ENCODE data around the gene PHF2. TPM values are rescaled to one million over a fixed set of nuclear protein-coding genes. Genes with fewer than 3 reads are reported as not detected.

Gene PHF2
- total and polyA plus RNA-seq, 2 of the 8 experiments (the other 6 are each of a cell fraction or from before 2014, with no cell fraction given) = 3.4 to 9.4 TPM

- Histone ChIP-seq H4K20me1 (replicated peaks in 1 of 2; ENCODE audit: control insufficient read depth in 1 of 2, insufficient read depth in 2 of 2, low read length in 2 of 2) (no peaks in the 10 kb centered on the region), H2BK12ac (ENCODE audit: low read depth, low read length) (0 out of 2 replicates have a peak overlapping the region, but pooled peaks have one; percentile 17), H3K79me1 (ENCODE audit: low read depth, low read length) (no peaks in the 10 kb centered on the region), H3K23me2 (ENCODE audit: low read depth, low read length) (no peaks in the 10 kb centered on the region), H2BK15ac (ENCODE audit: low read length) (no peak overlapping the region), H2BK20ac (ENCODE audit: low read length) (no peak overlapping the region), H4K5ac (ENCODE audit: insufficient read length, low read depth, low read length) (no peak overlapping the region), H3K27ac (ENCODE audit: low read depth, low read length) (no peak overlapping the region), H3K56ac (replicated peaks; ENCODE audit: insufficient read length, low read depth, low read length) (no peak overlapping the region), H2BK5ac (ENCODE audit: low read depth, low read length) (no peak overlapping the region), H3K4me3 (ENCODE audit: extremely low read depth in 1 of 4, insufficient read depth in 2 of 4, low read depth in 3 of 4, low read length in 4 of 4) (no peak overlapping the region), H2AFZ (ENCODE audit: low read length) (no peak overlapping the region), H3K14ac (ENCODE audit: insufficient read length) (no peak overlapping the region), H3K36me3 (ENCODE audit: control insufficient read depth in 2 of 4, insufficient read depth in 4 of 4, low read length in 3 of 4) (no peaks in the 10 kb centered on the region), H4K8ac (ENCODE audit: extremely low read depth, insufficient read depth, low read length) (no peak overlapping the region), H3K27me3 (replicated peaks in 1 of 4; ENCODE audit: control insufficient read depth in 3 of 4, extremely low read depth in 1 of 4, insufficient read depth in 3 of 4, low read length in 3 of 4) (no peaks in the 10 kb centered on the region), H3K9me3 (ENCODE audit: insufficient read depth in 2 of 2, low read depth in 1 of 2, low read length in 1 of 2) (peaks cover 0 to 16% of the 10 kb centered on the region in 2 experiments; a peak in 3 of 4 replicates), H2BK120ac (replicated peaks; ENCODE audit: low read depth, low read length) (no peak overlapping the region), H3K18ac (ENCODE audit: extremely low read depth, low read length) (no peak overlapping the region), H2AK5ac (ENCODE audit: low read depth, low read length) (no peak overlapping the region), H3K4me1 (replicated peaks in 1 of 4; ENCODE audit: control insufficient read depth in 3 of 4, insufficient read depth in 4 of 4, low read length in 3 of 4) (no peaks in the 10 kb centered on the region), H3K23ac (ENCODE audit: insufficient read length) (no peak overlapping the region), H3K9ac (replicated peaks in 1 of 4; ENCODE audit: extremely low read depth in 1 of 4, low read depth in 3 of 4, low read length in 3 of 4) (no peak overlapping the region), H3K79me2 (ENCODE audit: control insufficient read depth in 1 of 2, insufficient read depth in 2 of 2, low read length in 2 of 2) (no peaks in the 10 kb centered on the region), H4K91ac (replicated peaks; ENCODE audit: insufficient read length, low read length) (no peak overlapping the region), H3K4ac (replicated peaks; ENCODE audit: insufficient read length, low read depth, low read length) (no peak overlapping the region), H3K4me2 (ENCODE audit: insufficient read depth in 1 of 2, low read depth in 2 of 2, low read length in 2 of 2) (no peak overlapping the region)
- no peak for DNase-seq (ENCODE audit: low read depth in 1 of 2, low spot score in 2 of 2)
- no peak for FAIRE-seq
- 97% methylated on average over 3 of the region's 3 CpGs; no CpG with 5 or more reads in 1 of the 2 experiments for WGBS, 2 experiments (ENCODE audit: extremely low coverage in 1 of 2, insufficient coverage in 1 of 2, insufficient read length in 1 of 2, insufficient replicate concordance in 2 of 2, low coverage in 1 of 2, low lambda C conversion rate in 2 of 2, missing lambda C conversion rate in 1 of 2)
- ChIA-PET CTCF (ENCODE audit: partially characterized antibody) (interaction anchor here (1.0 to 2.3 kb wide), 6 partner anchors 139 to 315 kb away, joined by 3 to 8 read pairs (median 4); no protein-coding TSS in a partner anchor), POLR2A (ENCODE audit: partially characterized antibody) (no interaction called here)
- TF ChIP-seq TBP (IDR thresholded peaks at IDR 0.05; ENCODE audit: low read depth, low read length) = no peak
- no peak for TF ChIP-seq RNF2 (IDR thresholded peaks at IDR 0.05; ENCODE audit: borderline replicate concordance, low read depth, low read length, missing control alignments, poor library complexity, severe bottlenecking)
- no peak for TF ChIP-seq SRF (IDR thresholded peaks at IDR 0.05; ENCODE audit: low read depth, low read length)
- TF ChIP-seq MAFK (IDR thresholded peaks at IDR 0.05; ENCODE audit: low read depth, low read length) = no peak
- TF ChIP-seq KDM1A (IDR thresholded peaks at IDR 0.05; ENCODE audit: borderline replicate concordance, low read length) = no peak
- no peak for TF ChIP-seq NRF1 (IDR thresholded peaks at IDR 0.05; ENCODE audit: low read depth, low read length)
- TF ChIP-seq POLR2A (IDR thresholded peaks at IDR 0.05; ENCODE audit: control extremely low read depth in 1 of 2, low read depth in 2 of 2, low read length in 2 of 2) = no peak
Measured at GRCh38 chr9:93686880-93687236, 110.5 kb downstream of the PHF2 start.

All from H1 (cell line).